Measurements from ENCODE around the gene PPIB.
A peak's percentile ranks its signal among the peaks of the same experiment; 100 is the strongest.

Gene PPIB

DNA sequence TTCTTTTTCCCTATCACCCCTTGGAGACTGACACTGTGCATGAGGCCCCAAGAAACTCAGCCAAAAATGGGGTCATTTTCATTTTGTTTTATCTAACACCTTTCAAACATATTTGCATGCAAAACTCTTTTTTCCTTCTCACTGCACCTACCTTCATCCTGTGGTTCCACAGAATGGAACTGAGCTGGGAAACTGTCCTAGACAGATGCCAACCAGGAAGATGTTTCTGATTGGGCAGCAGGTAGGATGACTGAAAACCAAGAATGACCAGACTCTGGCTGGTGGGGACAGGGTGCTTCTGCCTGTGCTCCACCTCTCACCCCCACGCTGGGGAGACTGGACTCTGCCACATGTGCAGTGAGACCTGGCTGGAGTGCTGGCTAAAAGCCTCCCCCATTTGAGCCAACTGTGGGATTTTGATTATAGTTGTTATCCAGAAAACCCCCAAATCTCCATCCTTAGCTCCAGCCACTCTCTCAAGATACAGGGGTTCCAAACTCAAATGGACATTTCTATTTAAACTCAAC is 5.2 kb downstream of the PPIB start:
- DNase-seq: no peak

DNA sequence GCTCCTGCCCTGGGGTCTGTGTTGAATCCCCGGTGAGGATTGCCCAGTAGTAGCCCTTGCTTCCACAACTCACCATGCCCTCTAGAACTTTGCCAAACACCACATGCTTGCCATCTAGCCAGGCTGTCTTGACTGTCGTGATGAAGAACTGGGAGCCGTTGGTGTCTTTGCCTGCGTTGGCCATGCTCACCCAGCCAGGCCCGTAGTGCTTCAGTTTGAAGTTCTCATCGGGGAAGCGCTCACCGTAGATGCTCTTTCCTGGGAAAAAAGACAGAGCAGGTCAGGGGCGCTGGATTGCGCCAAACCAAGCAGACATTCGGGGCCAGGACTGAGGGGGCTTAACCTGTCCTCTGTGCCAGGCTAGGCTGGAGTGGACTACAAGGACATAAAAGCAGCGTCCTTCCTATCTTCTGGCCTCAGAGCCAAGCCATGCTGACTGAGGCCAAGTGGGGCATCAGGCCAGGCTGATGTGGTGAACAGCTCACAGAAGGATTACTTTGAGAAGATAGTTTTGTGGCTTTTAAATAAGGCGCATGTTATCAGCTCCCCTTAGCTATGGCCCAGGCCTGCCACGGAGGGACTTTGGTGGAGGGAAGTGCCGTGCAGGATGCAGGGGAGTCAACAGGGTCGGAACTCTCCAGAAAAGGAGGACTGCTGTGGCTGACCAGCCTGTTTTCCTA is 6.0 kb downstream of the PPIB start:
- DNase-seq: no peak

DNA sequence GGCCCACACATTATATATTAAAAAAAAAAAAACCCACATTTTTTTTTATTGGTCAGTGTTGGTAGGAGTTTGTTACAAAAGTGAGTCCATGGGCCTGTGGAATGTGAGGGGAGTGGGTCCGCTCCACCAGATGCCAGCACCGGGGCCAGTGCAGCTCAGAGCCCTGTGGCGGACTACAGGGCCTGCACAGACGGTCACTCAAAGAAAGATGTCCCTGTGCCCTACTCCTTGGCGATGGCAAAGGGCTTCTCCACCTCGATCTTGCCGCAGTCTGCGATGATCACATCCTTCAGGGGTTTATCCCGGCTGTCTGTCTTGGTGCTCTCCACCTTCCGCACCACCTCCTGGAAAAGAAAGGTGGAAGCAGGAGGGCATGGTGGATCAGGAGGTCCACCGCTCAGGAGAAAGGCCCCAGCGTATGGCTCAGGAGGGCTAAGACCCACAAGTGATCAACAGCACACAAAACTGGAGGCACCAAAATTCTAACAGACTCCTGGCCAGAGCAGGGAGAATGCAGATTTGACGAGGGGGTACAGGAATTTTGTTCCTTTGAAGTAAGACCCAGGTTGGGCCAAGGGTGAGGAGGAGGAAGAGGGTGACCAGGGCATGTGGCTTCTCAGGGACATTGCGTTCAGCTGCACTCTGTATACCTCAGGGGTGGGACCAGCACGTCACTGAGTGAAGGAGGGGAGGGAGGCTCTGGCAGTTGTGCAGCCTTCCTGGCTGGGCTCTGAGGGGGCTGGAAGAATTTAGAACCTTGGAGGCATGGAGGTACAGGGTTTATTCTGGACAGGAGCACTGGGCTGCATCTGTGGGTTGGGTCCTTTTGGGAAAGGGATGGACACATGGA is 6.8 kb downstream of the PPIB start:
- no peak for DNase-seq

DNA sequence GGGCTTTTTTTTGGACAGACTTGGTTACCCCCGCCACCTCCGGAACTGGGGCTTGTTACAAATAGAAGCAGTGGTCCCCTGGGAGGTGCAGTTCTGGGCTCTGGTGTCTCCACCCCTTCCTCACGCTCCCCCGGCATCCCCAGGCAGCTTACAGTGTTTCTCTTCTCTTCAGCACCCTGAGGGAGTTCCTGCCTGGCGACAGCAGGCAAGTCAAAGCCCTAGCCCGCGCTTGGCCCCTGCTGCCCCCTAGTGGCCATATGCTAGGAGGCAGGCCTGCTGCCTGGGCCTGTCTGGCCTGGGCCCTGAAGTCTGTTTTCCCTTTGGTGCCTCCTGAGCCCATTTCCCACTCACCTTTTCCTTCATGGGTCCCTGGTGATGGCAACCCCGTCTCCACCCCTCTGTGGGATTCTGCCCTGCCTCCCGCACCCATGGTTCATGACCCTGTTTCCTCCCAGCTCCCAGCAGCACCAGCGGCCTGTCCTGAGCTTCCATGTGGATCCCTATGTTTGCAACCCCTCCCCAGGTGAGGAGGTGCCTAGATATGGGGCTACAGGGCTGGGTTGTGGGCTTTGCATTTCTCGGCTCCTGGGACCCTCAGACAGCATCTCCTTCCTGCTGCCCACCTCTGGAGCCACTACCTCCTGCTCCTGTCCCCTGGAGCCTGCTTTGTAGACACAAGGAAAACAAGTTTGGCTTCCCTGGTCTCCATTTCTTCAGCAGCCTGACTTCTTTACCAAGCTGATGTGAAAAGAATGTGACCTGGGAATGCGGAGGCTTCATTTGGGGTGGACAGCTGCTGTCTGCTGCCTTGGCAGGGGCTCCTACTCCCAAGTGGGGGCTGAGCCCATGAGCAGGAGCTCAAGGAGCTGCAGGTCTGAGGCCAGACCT is 9.1 kb downstream of the PPIB start:
- DNase-seq: peak; percentile 90 to 92

DNA sequence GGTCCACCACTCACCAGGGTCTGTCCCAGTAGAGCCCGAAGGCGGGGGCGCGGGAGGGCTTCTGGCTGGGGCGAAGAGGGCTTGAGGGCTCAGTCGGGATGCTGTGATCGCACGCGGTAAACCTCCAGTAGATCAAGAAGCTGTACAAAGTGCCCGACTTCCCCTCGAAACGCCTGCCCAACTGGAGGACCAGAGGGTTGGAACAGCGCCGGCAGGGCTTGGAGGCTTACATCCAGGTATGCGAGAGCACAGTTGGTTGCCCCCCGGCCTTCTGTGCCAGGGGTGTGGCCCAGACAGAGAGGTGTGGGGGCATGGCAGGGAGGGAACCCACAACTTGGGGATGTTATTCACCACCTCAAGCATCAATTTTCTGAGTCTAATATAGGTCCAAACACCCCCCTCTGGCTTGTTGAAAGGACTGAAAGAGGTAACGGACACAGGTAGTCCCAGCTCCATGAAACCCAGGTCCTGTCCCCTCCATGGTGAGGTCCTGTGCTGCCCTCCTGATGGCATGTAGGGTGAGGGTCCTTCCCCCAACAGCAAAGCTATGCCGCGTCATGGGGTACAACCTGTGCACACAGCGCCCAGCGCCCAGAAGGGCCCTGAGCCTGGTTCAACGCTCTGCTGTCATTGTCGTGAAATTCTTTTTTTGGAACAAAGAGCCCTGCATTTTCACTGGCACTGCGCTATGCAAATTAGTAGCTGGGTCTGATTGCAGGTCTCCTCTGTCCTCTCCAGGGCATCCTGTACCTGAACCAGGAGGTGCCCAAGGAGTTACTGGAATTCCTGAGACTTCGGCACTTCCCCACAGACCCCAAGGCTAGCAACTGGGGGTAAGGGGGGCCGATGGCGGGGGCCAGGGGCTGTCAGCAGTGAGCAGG is 10.1 kb downstream of the PPIB start:
- peak in 1 of 2 donors; percentile 21 for DNase-seq

- DNase-seq: peak in 1 of 2 donors; percentile 28
Observed at GRCh38 chr15:64151727-64152506, 10.9 kb downstream of the PPIB start, which contains the start of gene SNX22. TSS of gene SNX22 (plus strand) at chr15:64151731. CDS start at chr15:64151776, 45 bp downstream.

GRCh38 chr15:64149893-64150578 is 12.8 kb downstream of the PPIB start:
- DNase-seq: no peak

GRCh38 chr15:64149424-64149823 is 13.4 kb downstream of the PPIB start:
- no peak for DNase-seq

DNA sequence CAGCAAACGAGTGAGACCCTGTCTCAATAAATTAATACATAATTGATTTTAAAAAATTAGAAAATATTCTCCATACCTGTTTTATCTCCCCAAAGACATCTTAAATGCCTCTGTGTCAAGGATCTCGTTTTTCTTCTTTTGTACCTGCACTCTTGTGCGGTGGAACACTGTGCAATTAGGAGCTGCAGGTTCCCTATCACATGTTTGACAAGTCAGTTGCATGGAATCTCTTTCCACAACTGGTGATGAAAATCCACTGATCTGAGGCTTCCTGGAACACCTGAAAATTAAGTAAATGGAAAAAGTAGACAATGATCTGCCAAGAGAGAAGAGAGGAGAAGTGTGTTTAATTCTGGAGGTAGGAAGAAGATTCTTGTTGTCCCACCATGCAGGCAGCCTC is 14.2 kb downstream of the PPIB start:
- no peak for DNase-seq

DNA sequence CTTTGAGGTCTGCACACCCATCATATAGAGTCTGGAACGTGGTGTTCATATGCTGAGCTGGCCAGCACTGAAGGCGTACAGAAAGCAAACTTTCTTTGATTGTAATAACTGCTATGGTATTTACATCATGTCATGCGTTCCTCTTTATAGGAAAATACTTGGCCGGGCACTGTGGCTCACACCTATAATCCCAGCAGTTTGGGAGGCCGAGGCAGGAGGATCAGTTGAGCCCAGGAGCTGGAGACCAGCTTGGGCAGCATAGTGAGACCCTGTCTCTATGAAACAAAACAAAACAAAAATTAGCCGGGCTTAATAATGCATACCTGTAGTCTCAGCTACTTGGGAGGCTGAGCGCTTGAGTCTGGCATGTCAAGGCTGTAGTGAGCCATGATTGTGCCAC is 14.7 kb downstream of the PPIB start:
- DNase-seq: no peak

- DNase-seq: no peak
Observed at GRCh38 chr15:64146885-64147681, 15.7 kb downstream of the PPIB start.

DNA sequence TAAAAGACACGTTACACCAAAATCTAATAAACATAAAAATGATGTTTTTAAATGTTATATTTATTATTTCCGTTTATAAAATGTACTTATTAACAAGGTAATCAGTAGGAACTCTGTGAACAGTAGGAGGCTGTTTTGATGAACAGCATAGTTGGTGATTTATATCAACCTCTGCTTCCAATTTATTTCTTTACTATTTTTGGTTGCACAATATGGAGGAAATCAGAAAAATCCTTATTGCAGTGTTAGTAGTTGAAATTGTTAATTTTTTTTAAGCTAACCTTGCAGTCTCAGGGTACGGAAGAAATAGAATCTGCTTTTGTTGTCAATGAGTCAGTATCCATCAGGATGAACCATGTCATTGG is 16.3 kb downstream of the PPIB start:
- DNase-seq: no peak

GRCh38 chr15:64146041-64146440 is 16.8 kb downstream of the PPIB start:
- DNase-seq: no peak

- no peak for DNase-seq
Observed at GRCh38 chr15:64144565-64145281, 18.1 kb downstream of the PPIB start.

- DNase-seq: no peak
Observed at GRCh38 chr15:64144192-64144564, 18.6 kb downstream of the PPIB start.

- DNase-seq: no peak
Observed at GRCh38 chr15:64143276-64143675, 19.5 kb downstream of the PPIB start.

GRCh38 chr15:64141798-64142512 is 20.9 kb downstream of the PPIB start:
- DNase-seq: no peak

DNA sequence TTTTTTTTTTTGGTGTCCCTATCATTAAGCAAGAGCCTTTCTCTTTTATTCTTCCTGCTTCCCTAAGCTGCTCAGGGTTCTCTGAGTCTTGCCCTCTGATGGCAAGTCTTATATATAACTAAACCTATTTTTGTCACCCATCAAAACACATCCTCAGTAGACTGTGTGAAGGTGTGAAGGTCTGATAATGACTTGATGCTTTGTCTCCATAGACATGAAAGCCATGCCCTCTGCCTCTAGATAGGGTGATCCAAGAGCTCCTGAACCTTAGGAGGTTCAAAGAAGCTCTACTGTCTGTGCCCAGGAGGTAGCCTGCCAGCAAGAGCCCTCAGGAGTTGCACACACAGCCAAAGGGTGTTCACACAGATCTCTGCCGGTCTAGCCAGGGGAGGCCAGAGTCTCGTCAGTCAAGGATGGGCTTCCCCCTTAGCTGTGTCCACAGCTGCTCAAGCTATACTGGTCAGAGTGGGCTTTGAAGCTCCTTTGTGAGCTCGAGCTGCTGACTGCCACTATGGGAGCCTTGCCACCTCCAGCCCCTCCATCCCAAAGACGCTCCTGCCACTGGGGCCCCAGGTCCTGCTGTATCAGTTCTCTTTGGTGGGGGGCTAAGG is 24.4 kb downstream of the PPIB start:
- no peak for DNase-seq
